Glomerular endothelial cell (primary cell): ENCODE data around the gene MTX1. TPM values are rescaled to one million over a fixed set of nuclear protein-coding genes. Genes with fewer than 3 reads are reported as not detected.
"Not testable (repeated sequence)": the region's sequence is repeated elsewhere in the genome, so short reads cannot be mapped to it uniquely, and the experiment has no call there.

Experiments
- DNase-seq: peaks from one replicate; pipeline ENCODE4 v3.0.0-alpha.2; 2011; ENCODE audit warnings: low read depth, low spot score; ENCODE audit errors: extremely low read depth
- total RNA-seq: library from RNA; depleted of rRNA; stranded (reverse); fragments of >200 nt; gene quantifications from 2 replicates; pipeline ENCODE4 v1.2.3, GENCODE V29; 2015

MTX1 gene
- total RNA-seq, 1 donor from 2014 or later: 44.3 TPM

DNA sequence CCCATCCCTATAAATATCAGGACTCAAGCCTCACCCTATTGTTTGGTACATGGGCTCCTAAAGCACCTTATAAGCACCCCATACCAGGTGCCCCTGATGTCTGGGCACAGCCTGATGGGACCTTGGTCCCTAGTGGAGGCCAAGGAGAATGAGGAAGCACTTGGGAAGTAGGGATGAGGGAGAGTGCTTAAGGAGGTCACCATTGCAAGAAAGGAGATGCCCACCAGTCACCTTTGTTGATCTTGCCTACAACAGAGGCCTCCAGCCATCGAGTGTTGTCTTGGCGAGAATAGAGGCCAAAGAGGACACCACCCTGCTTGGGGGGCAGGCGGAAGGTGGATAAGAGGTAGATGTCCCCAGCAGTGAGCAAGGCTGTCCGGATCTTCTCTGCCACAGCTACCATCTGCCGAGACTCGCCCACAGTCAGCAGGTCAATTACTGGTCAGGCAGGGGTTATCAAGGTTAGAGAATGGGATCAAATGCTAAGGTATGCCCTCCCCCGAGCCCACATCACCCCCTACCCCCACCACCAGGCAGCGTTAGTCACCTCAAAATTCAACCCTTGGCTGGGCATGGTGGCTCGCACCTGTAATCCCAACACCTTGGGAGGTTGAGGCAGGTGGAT, 2.4 kb upstream of the MTX1 start:
- DNase-seq: no peak

DNA sequence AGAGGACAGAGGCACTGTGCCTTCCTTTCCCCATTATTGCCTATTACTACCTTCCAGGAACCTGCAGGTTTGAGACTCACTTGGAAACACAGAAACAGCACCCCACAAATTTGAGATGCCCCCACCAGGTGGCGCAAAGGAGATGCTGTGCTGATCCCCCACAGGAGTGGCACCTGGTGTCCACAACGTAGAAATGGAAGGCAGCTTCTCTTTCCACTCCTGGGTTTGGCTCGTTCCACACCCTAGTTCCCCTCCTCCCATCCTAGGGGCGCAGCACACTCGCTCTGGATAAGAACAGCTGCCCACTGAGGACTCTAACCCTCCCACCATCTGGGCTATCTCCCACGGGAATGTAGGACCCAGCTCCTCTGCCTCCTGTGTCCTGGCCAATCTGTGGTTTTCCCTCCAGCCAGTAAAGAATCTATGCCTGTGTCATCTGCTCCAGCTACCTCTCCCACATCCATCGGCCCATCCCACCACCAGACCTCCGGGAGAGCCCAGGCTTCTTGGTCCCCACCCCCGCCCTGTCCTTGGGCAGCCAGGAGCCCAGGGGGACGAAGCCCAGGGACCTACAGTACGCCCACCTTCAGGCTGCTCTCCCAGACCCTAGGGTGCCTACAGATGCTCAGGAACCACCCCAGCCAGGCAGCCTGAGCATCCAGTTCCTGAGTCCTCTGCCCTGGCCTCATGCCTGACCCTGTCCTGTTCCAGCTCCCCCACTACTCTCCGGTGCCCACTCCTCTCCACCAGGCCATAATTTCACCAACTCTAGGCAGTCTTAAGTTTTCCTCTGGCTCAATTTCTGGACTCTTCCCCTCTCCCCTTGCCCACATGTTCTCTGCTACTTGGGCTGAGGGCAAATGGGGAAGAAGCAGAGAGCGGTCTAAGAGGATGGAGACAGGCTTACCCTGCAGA, 1.3 kb upstream of the MTX1 start:
- peak; percentile 51 for DNase-seq

DNA sequence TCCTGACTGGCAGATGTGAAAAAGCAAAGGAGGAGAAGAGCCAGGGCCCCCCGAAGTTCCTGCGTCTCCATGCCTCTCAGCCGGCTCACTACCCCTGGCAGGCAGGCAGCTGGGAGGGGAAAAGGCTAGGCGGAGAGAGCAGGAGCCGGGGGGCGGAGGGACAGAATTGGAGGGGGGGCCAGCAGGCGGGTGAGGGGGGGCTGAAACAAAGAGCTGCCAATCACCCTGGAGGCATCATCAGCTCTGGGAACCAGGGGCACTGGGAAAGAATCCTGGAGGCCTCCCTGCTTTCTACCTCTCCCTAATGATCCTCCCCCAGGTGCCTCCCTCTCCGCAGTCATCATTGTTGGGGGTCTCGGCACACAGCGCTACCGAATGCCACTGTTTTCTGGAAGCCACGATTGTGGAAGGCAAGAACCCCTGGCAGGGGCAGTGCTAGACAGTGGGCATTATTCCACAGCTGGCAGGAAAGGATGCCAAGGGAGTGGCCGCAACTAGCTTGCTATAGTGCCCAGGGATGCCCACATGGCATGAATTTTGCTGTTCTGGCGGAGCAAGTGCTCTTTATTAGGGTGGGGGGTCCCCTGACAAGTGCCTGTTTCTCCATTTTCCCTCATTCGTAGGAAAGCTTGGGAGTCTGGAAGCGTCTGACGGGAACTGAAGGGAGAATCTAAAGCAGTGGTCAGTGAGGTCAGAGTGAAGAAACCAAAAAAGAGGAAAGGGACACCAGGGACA, 522 bp upstream of the MTX1 start, which contains the start of gene THBS3:
Gene THBS3 (minus strand): TSS at position 92 of the 735 bp plus-strand sequence. CDS start 21 bp downstream, at position 71.
- no peak for DNase-seq

DNA sequence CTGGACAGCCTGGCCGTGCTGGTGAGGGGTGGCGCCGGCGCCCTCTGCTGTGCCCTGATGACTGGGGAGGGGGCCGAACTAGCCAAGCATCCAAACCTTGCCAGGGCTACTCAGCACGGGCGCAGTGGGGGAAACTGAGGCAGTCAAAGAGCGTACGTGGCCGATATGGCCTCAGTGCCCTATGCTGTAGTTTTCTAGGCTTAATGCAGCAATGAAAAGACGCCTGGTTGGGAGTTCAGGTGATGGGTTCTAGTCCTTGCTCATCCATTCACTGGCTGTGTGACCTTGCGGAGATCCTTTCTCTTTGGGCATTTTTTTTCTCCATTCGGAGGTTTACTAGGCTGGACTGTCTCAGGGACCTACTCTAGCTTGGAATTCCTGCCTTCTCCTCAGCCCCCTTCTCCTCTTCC, 822 bp downstream of the MTX1 start:
- DNase-seq: no peak

DNA sequence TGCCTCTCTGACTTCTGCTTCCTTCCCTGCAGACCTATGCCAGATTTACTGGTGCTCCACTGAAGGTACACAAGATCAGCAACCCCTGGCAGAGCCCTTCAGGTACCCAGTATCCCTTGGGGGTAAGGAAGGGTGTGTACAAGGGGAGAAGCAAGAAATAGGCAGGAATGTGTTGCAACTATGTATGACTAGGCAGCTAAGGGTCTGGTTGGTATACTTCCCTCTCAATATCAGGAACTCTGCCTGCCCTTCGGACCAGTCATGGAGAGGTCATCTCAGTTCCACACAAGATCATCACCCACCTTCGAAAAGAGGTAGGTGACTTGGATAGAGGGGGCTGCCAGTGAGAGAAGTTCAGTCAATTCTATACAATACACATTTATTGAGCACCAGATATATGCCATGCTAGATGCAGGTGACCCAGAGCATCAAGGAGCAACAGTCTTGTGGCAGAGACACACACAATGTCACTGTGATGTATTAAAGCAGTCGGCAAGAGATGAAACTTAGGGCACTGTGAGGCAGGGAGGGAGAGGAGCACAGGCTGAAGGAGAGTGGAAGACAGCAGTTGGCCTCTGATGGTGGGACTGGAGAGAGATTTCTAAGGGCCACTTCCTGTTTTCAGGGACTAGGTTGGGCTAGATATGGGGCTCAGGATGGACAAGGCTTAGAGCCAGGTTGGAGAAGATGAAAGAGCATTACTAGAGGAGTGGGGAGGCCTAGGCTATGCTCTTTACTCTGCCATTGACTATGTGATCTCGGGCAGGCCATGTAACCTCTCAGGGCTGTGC, 2.0 kb downstream of the MTX1 start:
- DNase-seq: no peak

DNA sequence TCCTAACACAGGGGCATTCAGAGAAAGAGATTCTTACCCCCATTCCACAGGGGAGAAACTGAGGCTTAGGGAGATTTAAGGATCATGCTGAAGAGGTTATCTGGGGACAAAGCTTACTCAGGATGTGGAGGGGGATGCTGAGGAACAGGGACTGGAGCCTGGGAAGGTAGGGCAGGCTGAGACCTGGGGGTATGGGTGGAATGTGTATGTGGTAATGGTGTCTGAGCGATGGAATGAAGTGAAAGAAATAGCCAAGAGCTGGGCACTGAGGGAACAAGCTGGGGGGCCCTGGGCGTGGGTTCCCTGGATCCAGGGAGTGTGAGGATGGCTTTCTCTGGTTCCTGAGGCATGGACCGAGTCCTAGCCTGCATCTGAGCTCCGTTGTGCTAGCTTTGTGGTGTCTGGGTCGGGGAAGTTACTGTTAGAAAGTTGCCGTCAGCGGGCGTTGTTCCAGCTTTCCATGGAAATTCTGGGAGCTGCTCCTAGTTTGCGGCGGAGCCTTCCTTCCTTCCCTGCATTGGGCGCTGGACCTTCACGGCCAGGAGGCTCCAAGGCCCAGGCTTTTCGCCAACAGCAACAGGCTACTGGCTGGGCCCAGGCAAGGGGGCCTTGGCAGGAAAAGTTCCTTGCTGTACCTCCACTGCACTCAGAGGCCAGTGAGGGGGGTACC, 3.0 kb downstream of the MTX1 start:
- not testable (repeated sequence) for DNase-seq

DNA sequence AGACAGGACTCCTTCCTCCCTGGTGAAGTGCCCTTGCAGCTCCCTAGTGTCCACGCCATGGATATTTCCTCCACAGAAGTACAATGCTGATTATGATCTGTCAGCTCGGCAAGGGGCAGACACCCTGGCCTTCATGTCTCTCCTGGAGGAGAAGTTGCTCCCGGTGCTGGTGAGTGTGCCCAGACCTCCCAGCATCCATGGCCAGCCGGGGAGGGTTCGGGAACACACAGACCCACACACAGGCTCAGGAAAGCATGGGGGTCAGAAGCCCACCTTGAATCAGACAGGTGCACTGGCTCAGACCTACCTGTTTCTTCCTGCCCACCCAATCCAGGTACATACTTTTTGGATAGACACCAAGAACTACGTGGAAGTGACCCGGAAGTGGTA, 3.6 kb downstream of the MTX1 start:
- not testable (repeated sequence) for DNase-seq

DNA sequence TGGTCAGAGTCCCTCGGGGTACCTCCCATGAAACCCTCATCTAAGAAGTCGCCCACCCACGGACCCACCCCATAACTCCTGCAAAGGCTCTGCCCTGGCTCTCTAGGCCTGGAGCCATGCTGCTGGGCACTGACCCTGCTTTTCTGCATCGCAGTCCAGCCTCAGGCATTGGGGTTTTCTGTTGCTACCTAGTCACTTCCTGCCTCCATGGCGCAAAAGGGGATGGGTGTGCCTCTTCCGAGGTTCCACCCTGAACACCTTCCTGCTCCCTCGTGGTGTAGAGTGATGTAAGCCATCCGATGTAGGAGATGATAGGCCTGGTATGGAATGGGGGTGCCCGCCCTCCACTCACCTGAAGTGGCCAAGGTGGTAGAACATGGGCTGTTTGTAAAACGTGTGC, 6.2 kb downstream of the MTX1 start:
- DNase-seq: not testable (repeated sequence)

DNA sequence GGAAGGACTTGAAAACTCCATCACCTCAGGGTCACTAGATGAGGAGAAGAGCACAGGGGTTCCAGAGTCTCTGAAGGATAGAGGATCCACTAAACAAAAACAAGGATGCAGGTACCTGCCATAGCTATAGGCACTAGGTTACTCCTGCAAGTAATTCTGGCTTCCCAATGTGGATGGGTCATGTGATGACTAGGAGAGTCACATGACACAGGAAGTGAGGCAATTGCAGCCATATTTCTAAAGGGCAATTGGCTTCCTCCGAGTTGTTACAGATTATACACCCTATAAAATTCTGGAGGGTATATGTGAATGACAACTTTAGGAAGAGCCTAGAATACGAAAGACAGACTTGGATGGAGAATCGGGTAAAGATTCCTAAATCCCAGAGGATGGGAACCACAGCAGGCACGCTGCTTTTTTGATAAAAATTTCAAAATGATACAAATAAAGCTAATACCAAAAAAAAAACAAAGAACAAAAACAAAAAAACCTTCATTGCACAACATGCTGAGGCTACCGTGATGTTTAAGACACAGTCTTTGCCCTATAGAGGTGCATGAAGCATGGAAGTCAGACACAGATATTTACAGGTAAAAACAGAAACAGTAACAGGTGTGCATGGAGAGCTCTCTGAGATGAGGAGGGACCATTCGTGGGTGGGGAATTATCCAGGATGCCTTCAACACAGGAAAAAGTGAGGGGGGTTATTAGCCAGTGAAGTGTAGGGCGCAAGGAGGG, 10.5 kb downstream of the MTX1 start:
- peak; percentile 33 for DNase-seq

DNA sequence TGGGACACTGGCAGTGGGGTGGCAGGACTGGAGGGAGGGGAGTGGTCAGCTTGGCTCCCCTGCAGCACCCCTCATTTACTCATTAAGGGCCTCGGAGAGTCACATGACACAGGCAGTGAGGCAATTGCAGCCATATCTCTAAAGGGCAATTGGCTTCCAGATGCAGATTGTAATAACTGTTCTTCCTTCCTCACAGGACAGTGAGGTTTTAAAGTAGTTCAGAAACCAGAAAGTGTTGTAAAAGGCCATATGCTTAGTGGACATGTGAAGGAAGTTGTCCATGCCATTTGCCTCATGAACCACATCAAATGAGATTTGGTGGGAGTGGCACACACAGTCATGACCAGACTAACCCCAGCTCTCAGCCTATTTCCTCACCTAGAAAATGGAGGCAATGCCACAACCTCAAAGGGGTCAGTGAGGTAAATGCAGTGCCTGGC, 11.1 kb downstream of the MTX1 start:
- DNase-seq: no peak

DNA sequence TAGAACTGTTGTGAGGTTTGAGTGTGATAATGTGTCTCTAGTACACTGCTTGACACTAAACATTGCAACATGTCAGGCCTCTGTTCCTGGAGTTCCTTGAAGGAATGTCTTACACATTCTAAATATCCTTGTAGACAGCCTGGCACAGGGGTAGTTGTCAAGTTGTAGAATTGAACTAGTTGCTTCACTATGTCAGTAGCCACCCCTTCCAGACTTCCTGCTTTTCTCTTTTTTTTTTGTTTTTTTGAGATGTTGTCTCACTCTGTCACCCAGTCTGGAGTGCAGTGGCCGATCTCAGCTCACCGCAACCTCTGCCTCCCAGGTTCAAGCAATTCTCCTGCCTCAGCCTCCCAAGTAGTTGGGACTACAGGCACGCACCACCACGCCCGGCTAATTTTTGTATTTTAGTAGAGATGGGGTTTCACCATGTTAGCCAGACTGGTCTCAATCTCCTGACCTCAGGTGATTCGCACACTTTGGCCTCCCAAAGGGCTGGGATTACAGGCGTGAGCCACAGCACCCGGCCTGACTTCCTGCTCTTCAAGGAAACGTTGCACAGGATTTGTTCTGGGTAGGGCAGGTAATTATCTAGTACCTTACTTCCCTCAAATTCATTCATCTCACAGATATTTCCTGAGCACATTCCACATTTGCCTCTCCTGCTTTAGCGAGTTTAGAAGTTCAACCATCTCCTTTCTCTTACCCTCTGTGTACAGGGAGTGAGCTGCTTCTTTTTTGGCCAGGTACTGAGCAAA, 11.9 kb downstream of the MTX1 start:
- DNase-seq: not testable (repeated sequence)

DNA sequence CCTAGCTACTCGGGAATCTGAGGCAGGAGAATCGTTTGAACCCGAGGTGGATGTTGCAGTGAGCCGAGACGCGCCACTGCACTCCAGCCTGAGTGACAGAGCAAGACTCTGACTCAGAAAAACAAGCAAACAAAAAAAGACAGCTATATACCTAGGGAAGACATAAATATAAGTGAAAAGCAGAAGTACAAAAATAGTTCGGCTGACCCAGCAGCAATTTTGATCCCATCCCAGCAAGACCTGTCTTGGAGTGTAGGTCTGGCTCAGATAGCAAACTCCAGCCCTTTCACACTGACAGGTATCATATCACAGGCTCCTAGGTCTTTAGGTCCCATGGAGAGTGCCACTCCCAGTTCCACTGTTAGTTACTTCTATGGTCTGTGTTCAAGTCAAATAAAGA, 14.6 kb downstream of the MTX1 start:
- DNase-seq: no peak

DNA sequence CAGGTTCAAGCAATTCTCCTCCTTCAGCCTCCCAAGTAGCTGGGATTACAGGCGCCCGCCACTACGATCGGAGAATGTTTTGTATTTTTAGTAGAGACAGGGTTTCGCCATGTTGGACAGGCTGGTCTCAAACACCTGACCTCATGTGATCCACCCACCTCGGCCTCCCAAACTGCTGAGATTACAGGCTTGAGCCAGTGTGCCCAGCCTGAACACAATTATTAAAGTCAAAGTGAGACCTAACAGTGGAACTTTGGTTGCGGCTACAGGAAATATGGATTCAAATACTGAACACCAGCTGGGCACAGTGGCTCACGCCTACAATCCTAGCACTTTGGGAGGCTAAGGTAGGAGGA, 16.9 kb downstream of the MTX1 start:
- DNase-seq: not testable (repeated sequence)

DNA sequence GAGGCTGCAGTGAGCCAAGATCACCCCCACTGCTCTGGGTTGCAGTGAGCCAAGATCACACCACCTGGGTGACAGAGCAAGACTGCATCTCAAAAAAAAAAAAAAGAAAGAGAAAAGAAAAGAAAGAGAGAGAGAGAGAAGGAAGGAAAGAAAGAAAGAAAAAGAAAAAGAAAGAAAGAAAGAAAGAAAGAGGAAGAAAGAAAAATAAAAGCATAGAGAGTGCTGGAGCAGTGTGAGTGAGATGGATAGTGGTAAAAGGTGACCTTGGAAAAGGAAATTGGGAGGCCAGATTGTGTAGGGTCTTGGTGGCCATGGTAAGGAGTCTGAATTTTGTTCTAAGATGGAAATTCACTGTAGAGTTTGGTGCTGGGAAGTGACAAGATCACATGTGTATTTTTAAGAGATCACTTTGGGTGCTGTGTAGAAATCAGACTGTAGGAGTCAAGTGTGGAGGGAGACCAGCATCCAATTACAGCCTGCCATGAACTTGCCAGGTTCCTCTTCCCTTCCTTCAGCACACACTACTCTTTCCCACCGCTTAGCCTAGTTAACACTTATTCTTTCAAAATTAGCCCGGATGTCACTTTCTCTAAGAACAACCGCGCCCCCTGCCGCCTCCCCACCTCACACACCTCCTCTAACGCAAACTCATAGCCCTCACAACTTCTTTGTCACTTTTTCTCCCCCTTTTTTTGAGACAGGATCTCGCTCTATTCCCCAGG, 17.9 kb downstream of the MTX1 start:
- no peak for DNase-seq

DNA sequence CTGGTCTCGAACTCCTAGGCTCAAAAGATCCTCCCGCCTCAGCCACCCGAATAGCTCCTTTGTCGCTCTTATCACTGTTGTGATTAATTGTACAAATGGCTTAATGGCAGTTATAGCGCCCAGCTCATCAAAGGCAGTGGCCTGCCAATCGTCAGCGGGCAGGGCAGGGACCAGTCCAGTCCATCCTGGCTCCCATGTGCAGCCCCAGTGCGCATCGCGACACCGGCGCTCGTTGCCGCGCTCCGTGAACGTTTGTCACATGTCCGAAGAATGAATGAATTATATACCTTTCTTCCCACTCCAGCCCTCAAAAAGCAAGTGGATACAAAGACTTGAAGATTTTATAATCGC, 18.4 kb downstream of the MTX1 start:
- DNase-seq: no peak

DNA sequence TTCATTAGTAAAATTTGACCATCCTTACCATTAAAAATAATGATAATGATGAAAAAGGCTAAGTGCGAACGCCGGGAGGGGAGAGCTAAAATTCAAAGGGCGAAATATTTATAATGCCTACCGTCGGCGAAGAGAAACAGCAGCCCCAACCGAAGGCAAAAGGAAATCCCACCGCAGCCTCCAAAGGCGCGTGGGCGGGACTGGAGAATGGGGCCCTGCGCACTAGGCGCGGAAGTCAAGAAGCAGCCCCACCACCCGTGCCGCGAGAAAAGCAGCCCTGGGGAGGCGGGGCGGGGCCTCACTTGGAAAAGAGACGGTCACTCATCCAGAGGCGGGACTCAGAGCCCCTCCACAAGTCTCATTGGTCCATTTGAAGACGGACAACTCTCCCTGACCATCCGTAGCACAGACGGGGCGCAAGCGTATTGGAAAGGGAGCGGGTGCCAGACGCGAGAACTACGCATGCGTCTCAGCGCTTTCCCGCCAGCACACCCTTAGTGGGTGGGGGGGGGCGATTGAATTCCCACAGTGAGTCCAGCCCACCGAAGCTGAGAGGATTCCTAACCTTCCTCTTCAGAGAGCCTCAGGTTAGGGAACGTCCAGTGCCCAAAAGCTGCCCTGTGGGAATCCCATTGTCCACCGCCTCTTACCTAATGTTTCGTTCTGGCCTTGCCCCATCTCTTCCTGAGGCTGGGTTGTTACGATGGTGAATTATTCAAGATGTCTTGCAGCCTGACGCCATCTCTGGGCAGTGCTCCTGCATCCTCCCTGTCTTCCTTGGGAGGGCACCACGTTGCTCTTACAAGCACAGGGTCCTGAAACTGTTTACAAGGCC, 19.0 kb downstream of the MTX1 start:
- no peak for DNase-seq

DNA sequence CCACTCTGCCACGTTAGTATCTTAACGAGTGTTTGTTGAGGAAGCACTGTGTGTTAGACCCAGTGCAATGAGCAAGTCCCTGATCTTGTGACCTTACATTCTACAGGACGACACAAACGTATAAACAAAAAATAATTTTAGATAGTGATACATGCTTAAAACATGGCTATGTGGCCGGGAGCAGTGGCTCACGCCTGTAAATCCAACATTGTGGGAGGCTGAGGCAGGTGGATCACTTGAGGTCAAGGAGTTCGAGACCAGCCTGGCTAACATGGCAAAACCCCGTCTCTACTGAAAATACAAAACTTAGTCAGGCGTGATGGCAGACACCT, 19.6 kb downstream of the MTX1 start:
- DNase-seq: no peak
